GM12878 (cell line): Measurements from ENCODE around the gene ZBTB32. TPM values are rescaled to one million over a fixed set of nuclear protein-coding genes. Genes with fewer than 3 reads are reported as not detected.
A peak's percentile ranks its signal among the peaks of the same experiment; 100 is the strongest.

ENCODE experiments used
- ATAC-seq: fragments of 200-7000 bp; cut with Tn5 transposase; 3 replicates; pipeline ENCODE4 v1.9.1; 2020; ENCODE audit warnings: mild to moderate bottlenecking, moderate library complexity
- BruUV-seq: library from RNA; stranded (reverse); fragments of 400-500 nt; replicated peaks from 2 replicates; lab custom pipeline; 2021; lab: Mats Ljungman, UMichigan
- CTCF ChIA-PET: fragments of 300-600 bp; sonication (Branson Sonifier 250); formaldehyde crosslinking; extraction: SDS; loops from one replicate; lab custom pipeline; 2021; ENCODE audit warnings: inconsistent platforms; lab: Yijun Ruan, JAX
- POLR2A ChIA-PET: fragments of 350-600 bp; formaldehyde crosslinking; extraction: SDS; loops from one replicate; lab custom pipeline; 2021; ENCODE audit warnings: inconsistent platforms; lab: Charles Lee
- RAD21 ChIA-PET: fragments of 300-600 bp; sonication (Branson Sonifier 250); formaldehyde crosslinking; loops from one replicate; lab custom pipeline; 2023; ENCODE audit warnings: antibody characterized with exemption; ENCODE audit not compliant: unreplicated experiment; lab: Charles Lee
- SMC1A ChIA-PET: fragments of 300-600 bp; sonication (Branson Sonifier 250); formaldehyde crosslinking; loops from one replicate; lab custom pipeline; 2023; ENCODE audit not compliant: unreplicated experiment, uncharacterized antibody; lab: Charles Lee
- DNase-seq: peaks from one replicate; pipeline ENCODE4 v3.0.0-alpha.2; 2011; ENCODE audit warnings: low read depth, low spot score
- FAIRE-seq: peaks from 3 replicates; lab custom pipeline; 2011; peaks lifted over from hg19 to GRCh38; lab: Jason Lieb, UNC
- H2AFZ ChIP-seq: 2 replicates; pipeline ENCODE4 v1.6.0; 2011; ENCODE audit warnings: low read depth, low read length, control low read depth; ENCODE audit not compliant: control insufficient read depth
- H3K27ac ChIP-seq: 2 replicates; pipeline ENCODE4 v1.5.1; 2011; ENCODE audit warnings: control low read depth; ENCODE audit not compliant: control insufficient read depth, insufficient read depth
- H3K27me3 ChIP-seq, 2 experiments: replicated peaks in 1 of 2; 2 replicates each; pipeline versions ENCODE4 v1.6.0 to v1.6.1; 2011; ENCODE audit warnings: low read length in 1 of 2; ENCODE audit not compliant: control insufficient read depth in 2 of 2, insufficient read depth in 2 of 2
- H3K36me3 ChIP-seq, 2 experiments: 2 replicates each; pipeline ENCODE4 v1.5.1; 2011; ENCODE audit warnings: low read length in 1 of 2; ENCODE audit not compliant: control insufficient read depth in 2 of 2, insufficient read depth in 2 of 2
- H3K4me1 ChIP-seq: 2 replicates; pipeline ENCODE4 v1.6.1; 2011; ENCODE audit warnings: mild to moderate bottlenecking, low read length, moderate library complexity, mixed read lengths; ENCODE audit not compliant: control insufficient read depth, insufficient read depth
- H3K4me2 ChIP-seq: 2 replicates; pipeline ENCODE4 v1.6.0; 2011; ENCODE audit warnings: control low read depth; ENCODE audit not compliant: control insufficient read depth, insufficient read depth
- H3K4me3 ChIP-seq: fragments of 200-600 bp; sonication (generic); 2 replicates; pipeline ENCODE4 v1.5.1; 2016
- H3K79me2 ChIP-seq: 2 replicates; pipeline ENCODE4 v1.6.0; 2011; ENCODE audit warnings: low read length; ENCODE audit not compliant: control insufficient read depth, insufficient read depth
- H3K9ac ChIP-seq: 2 replicates; pipeline ENCODE4 v1.8.0; 2011; ENCODE audit warnings: low read length, control low read depth, mixed read lengths; ENCODE audit not compliant: control insufficient read depth, insufficient read depth
- H3K9me3 ChIP-seq: replicated peaks from 3 replicates; pipeline ENCODE4 v1.5.1; 2011; ENCODE audit warnings: mild to moderate bottlenecking, low read length; ENCODE audit not compliant: control insufficient read depth, insufficient read depth
- H4K20me1 ChIP-seq: 2 replicates; pipeline ENCODE4 v1.6.0; 2011; ENCODE audit not compliant: control insufficient read depth, insufficient read depth
- ATF2 ChIP-seq: IDR thresholded peaks from 2 replicates; pipeline ENCODE4 v1.6.1; 2012; ENCODE audit warnings: low read length, inconsistent platforms
- BACH1 ChIP-seq: fragments of 450-650 bp; IDR thresholded peaks from 2 replicates; pipeline ENCODE4 v1.6.1; 2017; ENCODE audit warnings: mild to moderate bottlenecking, borderline replicate concordance
- CBX3 ChIP-seq: fragments of 200-600 bp; sonication (generic); IDR thresholded peaks from 2 replicates; pipeline ENCODE4 v1.6.1; 2016; ENCODE audit warnings: low read depth, borderline replicate concordance
- GATAD2B ChIP-seq: fragments of 450-650 bp; conservative IDR thresholded peaks from 2 replicates; pipeline ENCODE4 v1.6.1; 2017; ENCODE audit warnings: low read depth, mild to moderate bottlenecking, moderate library complexity
- JUNB ChIP-seq: IDR thresholded peaks from 2 replicates; pipeline ENCODE4 v1.6.1; 2016; ENCODE audit warnings: antibody characterized with exemption, mild to moderate bottlenecking
- MTA2 ChIP-seq: fragments of 450-650 bp; IDR thresholded peaks from 2 replicates; pipeline ENCODE4 v1.6.1; 2016; ENCODE audit warnings: low read depth, mild to moderate bottlenecking, moderate library complexity
- SIX5 ChIP-seq: IDR thresholded peaks from 2 replicates; pipeline ENCODE4 v1.6.1; 2011; ENCODE audit warnings: mild to moderate bottlenecking, low read depth, low read length, moderate library complexity; ENCODE audit not compliant: severe bottlenecking
- SREBF2 ChIP-seq: IDR thresholded peaks from 2 replicates; pipeline ENCODE4 v1.6.1; 2012; ENCODE audit warnings: mild to moderate bottlenecking, low read length
- TARDBP ChIP-seq: IDR thresholded peaks from 2 replicates; pipeline ENCODE4 v1.6.1; 2016; ENCODE audit warnings: borderline replicate concordance
- ZBED1 ChIP-seq: IDR thresholded peaks from 2 replicates; pipeline ENCODE4 v1.6.1; 2016; ENCODE audit warnings: borderline replicate concordance
- ZBTB33 ChIP-seq: fragments of 450-650 bp; IDR thresholded peaks from 2 replicates; pipeline ENCODE4 v1.6.1; 2017; ENCODE audit warnings: mild to moderate bottlenecking
- ZNF274 ChIP-seq: IDR thresholded peaks from one replicate; pipeline ENCODE4 v1.8.0; 2011; ENCODE audit not compliant: insufficient read length, insufficient read depth
- WGBS: methylation state at CpG from one replicate; pipeline ENCODE4 v1.1.6; 2016; ENCODE audit warnings: low lambda C conversion rate; ENCODE audit not compliant: insufficient replicate concordance, insufficient coverage; ENCODE audit errors: missing lambda C conversion rate; 5-methylcytosine and 5-hydroxymethylcytosine counted together
- in situ Hi-C: fragments of 300-500 bp; cut with MboI; formaldehyde crosslinking; loops from 9 replicates; pipeline ENCODE4 v1.14.3; 2018; ENCODE audit warnings: mixed read lengths
- intact Hi-C: fragments of 100-400 bp; cut with micrococcal nuclease; formaldehyde crosslinking; loops from one replicate; pipeline ENCODE4 v1.14.2; 2022; ENCODE audit not compliant: unreplicated experiment
- polyA plus RNA-seq, 11 experiments: library from polyadenylated mRNA; depleted of rRNA in 4 of 11; unstranded in 6 of 11; stranded (reverse) in 5 of 11; fragments of >200 nt; fragmentation: Nextera tagmentation in 4 of 11; fragmentation: Illumina TruSeq in 1 of 11; extraction: Ambion mirVana in 4 of 11; extraction: Trizol in 1 of 11; gene quantifications; 1 replicate in 1 of 11; 2 replicates in 10 of 11; pipeline versions ENCODE4 v1.2.1 to v1.2.3, GENCODE V29; 2011 to 2016; ENCODE audit warnings: inconsistent platforms in 2 of 11, missing spikeins in 2 of 11, low read depth in 1 of 11
- total RNA-seq, 4 experiments: library from RNA; depleted of rRNA in 3 of 4; stranded (reverse); fragments of >200 nt in 3 of 4; fragmentation: Illumina TruSeq in 1 of 4; extraction: Trizol in 1 of 4; gene quantifications; 2 replicates each; pipeline versions ENCODE4 v1.2.1 to v1.2.3, GENCODE V29; 2013 to 2021

ZBTB32 gene
- total and polyA plus RNA-seq, 10 of the 15 experiments (the other 5 are each of a cell fraction or from before 2014, with no cell fraction given), result 1.0 to 46.7 (median 16.0) TPM

GRCh38 chr19:35740108-35740422 is 35.7 kb downstream of the ZBTB32 start:
- no peaks in the 10 kb centered on the region for H4K20me1 ChIP-seq
- H3K27ac ChIP-seq, result 0 out of 2 replicates have a peak overlapping the region, but pooled peaks have one; percentile 19
- H3K4me3 ChIP-seq, result peak overlapping the region; percentile 83
- peaks cover 26% of the 10 kb centered on the region for H3K4me1 ChIP-seq
- WGBS, result 1% methylated on average over 16 of the region's 16 CpGs
- SMC1A ChIA-PET, result interaction anchor here (0.7 to 1.7 kb wide), 6 partner anchors 26 to 163 kb away, joined by 3 to 7 read pairs (median 4); partner anchors contain the start of gene NFKBID
- peak; percentile 14 for ATAC-seq
- peaks cover 13 to 25% of the 10 kb centered on the region in 2 experiments; a peak in 3 of 4 replicates for H3K36me3 ChIP-seq
- CTCF ChIA-PET, result interaction anchor here (1.0 to 1.3 kb wide), 6 partner anchors 12 to 245 kb away, joined by 3 to 8 read pairs (median 3); no protein-coding TSS in a partner anchor
- H3K4me2 ChIP-seq, result peak overlapping the region; percentile 99
- RAD21 ChIA-PET, result interaction anchor here (1.0 to 2.5 kb wide), 8 partner anchors 21 to 191 kb away, joined by 4 to 18 read pairs (median 6); no protein-coding TSS in a partner anchor
- peak overlapping the region; percentile 67; the same call in 1 of the 2 replicates for H2AFZ ChIP-seq
- POLR2A ChIA-PET, result interaction anchor here (0.9 to 7.1 kb wide), 12 partner anchors 8 to 191 kb away, joined by 4 to 91 read pairs (median 4); partner anchors contain the start of gene LIN37
- no TSS peak for BruUV-seq
- no peaks in the 10 kb centered on the region for H3K27me3 ChIP-seq
- H3K9me3 ChIP-seq, result no peaks in the 10 kb centered on the region
- FAIRE-seq, result no peak
- TF ChIP-seq GATAD2B, result no peak
- TF ChIP-seq CBX3, result no peak
- peaks cover 23% of the 10 kb centered on the region for H3K79me2 ChIP-seq
- DNase-seq, result no peak
- intact Hi-C loops (loop anchor here (2.0 kb wide), 2 partner anchors 23 to 47 kb away; no protein-coding TSS in a partner anchor), in situ Hi-C loops (no loop called here)
- peak overlapping the region; percentile 57; the same call in 1 of the 2 replicates for H3K9ac ChIP-seq

GRCh38 chr19:35740423-35741202 is 36.3 kb downstream of the ZBTB32 start:
- intact Hi-C loops (loop anchor here (2.0 kb wide), 2 partner anchors 24 to 48 kb away; no protein-coding TSS in a partner anchor), in situ Hi-C loops (no loop called here)
- Histone ChIP-seq H3K79me2 (peaks cover 23% of the 10 kb centered on the region), H3K9me3 (no peaks in the 10 kb centered on the region), H3K4me2 (peak overlapping the region; percentile 99), H3K36me3 (peaks cover 13 to 24% of the 10 kb centered on the region in 2 experiments; a peak in 3 of 4 replicates), H4K20me1 (no peaks in the 10 kb centered on the region), H3K27ac (peak overlapping the region; percentile 99), H3K27me3 (no peaks in the 10 kb centered on the region), H3K4me1 (peaks cover 26% of the 10 kb centered on the region), H3K4me3 (peak overlapping the region; percentile 83), H3K9ac (peak overlapping the region; percentile 88), H2AFZ (peak overlapping the region; percentile 76)
- TSS peak; percentile 66 for BruUV-seq
- DNase-seq, result peak; percentile 86
- under 1% methylated on average over 63 of the region's 63 CpGs for WGBS
- ATAC-seq, result peak; percentile 78
- ChIA-PET POLR2A (interaction anchor here (0.8 to 7.1 kb wide), 14 partner anchors 8 to 191 kb away, joined by 3 to 91 read pairs (median 4); partner anchors contain the start of genes COX6B1 and LIN37), SMC1A (interaction anchor here (0.6 to 1.7 kb wide), 7 partner anchors 27 to 255 kb away, joined by 3 to 7 read pairs (median 4); partner anchors contain the start of gene NFKBID), RAD21 (interaction anchor here (0.6 to 2.5 kb wide), 10 partner anchors 22 to 198 kb away, joined by 3 to 18 read pairs (median 6); no protein-coding TSS in a partner anchor), CTCF (interaction anchor here (0.6 to 1.3 kb wide), 9 partner anchors 13 to 445 kb away, joined by 3 to 8 read pairs (median 3); no protein-coding TSS in a partner anchor)
- peak; percentile 96 for FAIRE-seq
- peak; percentile 69 for TF ChIP-seq BACH1
- no peak for TF ChIP-seq ZNF274
- no peak for TF ChIP-seq SIX5
- peak; percentile 59; the same call in 1 of the 2 replicates for TF ChIP-seq ZBED1
- no peak for TF ChIP-seq JUNB
- TF ChIP-seq MTA2, result peak; percentile 37; the same call in 1 of the 2 replicates
- no peak for TF ChIP-seq SREBF2
- TF ChIP-seq TARDBP, result no peak
- no peak for TF ChIP-seq ZBTB33
- no peak for TF ChIP-seq ATF2
